TTC549 (cell line): ENCODE data around the gene NOTCH1.

Experiments
- FAIRE-seq: peaks from 2 replicates; lab custom pipeline; 2012; peaks lifted over from hg19 to GRCh38; lab: Jason Lieb, UNC

Gene NOTCH1

DNA sequence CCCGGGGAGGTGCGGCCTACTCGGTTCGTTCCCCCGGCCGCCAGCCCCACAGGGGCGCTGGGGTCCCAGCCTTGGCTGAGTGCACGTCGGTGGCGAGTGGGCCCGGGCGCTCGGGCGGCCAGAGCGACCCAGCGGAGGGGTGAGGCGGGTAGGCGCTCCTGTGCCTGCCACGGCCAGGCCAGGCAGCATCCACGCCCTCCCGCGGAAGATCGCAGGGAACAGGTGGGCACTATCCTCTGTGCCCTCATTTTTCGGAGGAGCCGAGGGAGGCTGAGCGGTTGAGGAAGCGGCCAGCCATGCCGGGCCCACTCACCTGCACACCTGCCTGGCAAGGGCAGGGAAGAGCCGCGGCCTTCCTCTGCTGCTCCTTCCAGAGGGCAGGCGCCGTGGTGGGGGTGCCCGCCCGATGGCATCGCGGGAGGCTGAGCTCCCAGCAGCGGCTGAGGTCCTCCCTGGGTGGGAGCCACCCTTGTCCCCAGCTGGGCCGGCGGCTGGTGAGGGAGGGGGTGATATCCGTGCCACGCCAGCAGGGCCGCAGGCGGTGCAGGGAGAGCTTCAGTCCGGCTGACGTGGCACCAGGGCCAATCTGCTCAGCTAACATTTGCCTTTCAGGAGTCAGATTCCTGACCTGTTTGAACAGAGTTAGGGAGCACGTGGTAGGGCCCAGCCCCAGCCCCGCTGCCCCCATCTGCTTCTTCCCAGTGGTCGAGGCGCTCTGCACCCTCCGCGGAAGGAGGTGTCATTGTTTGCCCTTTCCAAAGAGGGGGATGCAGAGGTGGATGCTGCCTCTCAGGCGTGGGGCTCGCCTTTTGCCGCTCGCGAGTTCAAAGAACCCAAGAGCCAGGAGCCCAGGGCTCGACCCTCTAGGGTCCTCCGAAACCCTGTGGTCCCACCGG lies 61.4 kb downstream of the NOTCH1 start:
- no peak for FAIRE-seq

DNA sequence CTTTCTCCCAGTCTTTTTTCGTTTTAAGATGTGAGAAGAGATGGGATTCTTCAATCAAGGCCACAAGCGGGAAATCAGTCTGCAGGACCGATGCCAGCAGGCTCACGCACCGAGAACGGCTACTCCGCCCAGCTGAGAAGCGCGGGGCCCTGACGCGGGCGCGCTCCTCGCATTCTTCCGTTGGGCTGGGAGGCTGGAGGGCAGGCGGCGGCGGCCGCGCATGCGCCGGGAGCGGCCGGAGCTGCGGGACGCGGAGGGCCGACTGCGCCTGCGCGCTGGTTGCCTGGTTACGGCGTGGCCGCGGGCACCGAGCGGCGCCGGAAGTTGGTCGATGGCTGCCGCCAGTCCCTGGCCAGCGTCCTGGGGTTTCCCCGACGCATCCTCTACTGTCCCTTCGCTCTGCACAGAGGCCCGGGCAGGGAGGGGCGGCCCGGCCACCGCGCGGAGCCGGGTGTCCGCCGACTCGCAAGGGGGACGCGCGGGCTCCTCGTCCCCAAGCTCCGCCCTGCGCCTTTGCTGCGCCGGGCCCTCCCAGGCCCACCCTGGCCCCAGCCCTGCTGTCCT lies 62.2 kb downstream of the NOTCH1 start:
- no peak for FAIRE-seq

DNA sequence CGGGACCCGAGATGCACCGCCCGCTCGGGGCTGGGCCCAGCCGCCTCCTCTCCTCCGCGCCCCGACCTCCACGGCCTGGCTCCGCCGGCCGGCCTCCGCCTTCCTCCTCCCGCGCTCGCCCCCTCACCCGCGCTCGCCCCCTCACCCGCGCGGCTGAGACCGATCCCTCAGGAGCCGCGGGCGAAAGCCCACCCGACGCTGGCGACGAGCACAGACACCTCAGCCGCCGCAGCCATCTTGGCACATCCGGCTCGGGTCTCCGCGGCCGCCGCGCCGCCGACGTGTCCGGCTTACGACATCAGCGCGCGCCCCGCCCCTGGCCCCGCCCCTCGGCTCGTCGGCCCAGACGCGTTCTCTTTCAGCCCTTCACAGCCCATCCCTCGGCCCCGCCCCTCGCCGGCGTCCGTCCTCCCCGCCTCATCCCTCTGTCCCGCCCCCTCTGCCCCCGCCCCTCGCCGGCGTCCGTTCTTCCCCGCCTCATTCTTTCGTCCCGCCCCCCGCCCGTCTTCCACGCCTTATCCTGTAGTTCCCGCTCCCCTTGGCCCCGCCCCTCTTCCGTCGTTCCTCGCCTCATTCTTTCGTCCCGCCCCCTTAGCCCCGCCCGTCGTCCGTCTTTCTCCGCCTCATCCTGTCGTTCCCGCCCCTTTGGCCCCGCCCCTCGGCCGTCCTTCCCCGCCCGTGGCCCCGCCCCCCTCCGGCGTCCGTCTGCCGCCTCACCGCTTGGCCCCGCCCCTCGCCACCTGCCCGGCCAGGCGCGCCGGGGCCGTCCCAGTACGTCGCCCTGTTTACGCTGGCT lies 62.9 kb downstream of the NOTCH1 start, which contains the start of gene SEC16A:
Gene SEC16A, minus strand, starts transcription at position 248 of the 796 bp plus-strand sequence. CDS start 5,425 bp downstream, outside the sequence.
- FAIRE-seq = no peak

DNA sequence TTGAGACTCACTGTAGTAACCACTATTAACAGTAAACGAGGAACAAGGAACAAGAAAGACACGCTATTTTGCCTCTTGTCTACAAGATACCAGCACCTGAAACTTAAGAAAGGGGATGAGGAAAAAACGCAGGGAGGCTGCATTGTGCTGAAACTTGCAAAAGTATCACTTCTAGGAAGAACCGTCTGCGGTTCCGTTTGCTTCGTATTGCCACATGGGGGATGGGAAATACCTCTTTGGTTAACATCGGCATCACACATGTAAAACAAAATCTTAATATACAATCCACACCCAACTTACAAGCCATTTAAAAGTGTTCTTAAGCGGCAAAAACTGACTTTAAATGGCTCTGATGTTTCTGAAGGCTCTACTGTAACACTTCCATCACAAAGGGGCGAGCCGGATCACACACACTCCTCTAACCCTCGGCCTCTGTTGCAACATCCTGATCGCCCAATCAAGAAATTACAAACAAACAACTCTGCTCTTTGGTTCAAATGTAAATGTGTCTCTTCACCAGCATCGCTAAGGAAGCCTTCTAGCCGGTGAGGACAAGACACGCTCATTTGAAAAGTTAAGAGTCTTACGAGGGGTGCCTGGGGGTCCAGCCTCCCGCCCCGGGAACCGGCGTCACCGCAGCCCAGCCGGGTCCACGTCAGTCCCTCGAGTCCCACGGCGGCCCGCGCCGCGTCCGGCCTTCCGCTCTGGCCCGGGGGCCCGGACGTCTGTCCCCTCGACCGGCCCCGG lies 63.6 kb downstream of the NOTCH1 start:
- FAIRE-seq = no peak

DNA sequence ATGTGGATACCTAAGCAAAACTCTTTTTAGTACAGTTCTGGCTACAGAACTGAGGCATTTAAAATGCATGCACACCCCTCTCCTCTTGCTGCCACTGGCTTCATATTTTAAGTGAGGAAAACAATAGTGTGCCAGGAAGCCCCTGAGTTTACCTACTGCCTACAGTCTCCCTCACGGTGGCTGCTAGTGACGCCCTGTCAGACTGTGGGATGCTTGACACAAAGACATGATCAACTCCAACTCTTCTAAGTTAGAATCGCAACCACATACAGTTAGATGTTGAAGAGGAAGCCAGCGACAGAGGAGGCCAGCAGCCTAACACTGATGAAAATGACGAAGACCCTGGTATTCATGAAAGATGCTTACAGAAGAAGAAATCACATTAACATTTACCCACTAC lies 64.3 kb downstream of the NOTCH1 start:
- FAIRE-seq = no peak

DNA sequence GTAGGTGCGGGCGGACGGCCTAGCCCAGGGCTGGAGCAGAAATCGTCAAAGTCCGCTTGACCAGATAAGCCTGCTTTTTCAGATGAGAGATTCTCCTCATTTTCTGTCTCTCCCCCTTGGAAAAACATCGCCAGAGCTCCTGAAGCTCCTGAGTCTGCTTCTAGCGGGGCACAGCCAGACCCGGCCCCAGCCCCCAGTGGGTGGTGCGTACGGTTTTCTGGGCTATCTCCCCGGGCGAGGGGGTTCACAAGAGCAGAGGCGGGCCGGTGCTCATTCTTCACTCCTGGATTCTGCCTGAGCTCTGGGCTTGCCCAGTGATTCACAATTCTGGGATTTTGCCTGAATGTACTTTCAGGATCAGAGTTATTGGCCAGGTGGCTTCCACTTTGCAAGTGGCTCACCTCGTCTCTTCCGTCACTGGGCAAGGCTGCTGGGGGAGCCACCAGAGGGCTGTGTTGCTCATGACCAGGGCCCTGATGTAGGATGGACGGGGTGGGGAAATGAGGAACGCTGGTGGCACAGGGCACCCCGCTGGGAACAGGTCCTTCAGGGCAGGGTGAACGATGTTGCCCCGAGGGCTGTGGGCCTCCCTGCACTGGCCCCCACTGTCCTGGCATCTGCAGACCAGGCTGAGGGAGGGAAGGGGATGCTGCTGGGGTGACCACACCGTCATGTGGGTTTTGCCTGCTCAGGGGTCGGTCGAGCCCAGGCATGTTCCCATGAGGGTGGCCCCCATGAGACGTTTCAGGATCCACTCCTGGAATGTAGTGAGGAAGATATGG lies 69.3 kb downstream of the NOTCH1 start:
- FAIRE-seq = no peak

DNA sequence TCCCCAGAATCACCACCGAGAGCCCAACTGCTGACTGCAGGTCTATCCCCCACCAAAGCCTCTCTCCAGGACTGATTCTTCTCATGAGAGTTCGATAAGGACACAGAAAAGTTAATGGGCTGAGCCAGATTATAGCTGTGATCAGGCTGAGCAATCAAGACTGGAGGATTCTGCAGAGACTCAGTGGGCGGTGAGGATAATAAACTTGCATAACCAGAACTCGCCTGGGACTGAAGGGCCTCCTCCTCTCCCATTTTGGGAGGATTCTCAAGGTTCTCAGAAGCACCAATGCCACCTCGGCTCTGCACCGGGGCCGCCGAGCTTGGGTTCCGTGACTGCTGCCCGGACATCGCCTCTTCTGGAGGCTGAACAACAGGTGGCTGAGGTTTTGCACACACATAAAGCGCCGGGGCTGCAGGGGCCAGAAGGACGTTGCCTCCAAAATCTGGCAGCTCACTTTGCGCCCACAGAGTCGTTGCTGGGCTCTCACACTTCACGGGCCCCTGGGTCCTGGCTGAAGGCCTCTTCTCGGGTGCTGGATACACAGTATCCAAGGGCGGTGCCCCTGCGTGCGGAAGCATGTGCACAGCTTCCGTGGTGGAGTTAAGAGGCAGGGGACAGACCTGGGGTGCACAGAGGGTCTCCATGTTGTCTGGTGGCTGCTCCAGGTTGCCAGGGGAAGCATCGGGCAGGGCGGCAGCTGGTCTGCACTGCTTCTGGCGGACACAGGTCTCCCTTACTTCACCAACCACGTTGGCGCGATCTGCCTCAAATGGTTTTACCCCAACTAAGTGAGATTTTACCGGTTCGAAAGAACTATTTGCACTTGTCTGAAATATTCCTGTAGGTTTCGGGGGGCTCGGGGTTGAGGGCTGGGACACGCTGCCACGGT lies 70.6 kb downstream of the NOTCH1 start:
- no peak for FAIRE-seq

DNA sequence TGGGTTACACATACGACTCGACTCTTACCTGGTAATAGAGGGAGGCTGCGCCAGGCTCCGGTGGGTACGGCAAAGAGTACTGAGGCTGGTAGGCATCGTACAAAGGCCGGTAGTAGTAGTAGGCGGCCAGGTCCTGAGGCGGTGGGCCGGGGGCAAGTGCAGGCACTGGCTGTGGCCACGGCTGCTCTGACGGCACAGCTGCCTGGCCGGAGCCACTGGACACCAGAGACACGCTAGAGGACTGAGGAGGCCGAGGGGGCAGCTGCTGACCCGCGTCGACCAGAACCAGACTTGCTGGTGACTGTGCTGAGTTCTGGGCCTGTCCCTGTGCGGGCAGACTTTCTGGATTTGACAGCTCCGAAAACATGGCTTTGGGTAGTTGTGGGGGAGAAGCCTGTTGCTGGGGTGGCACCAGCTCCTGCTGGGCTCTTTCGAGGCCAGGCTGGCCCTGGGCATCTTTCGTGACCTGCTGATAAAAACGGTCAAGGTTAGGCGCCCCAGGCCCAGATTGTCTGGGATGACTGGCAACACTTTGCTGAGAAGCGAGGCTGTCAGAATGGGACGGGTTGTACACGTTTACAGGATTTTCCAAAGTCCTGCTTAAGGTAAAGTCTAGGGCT lies 71.7 kb downstream of the NOTCH1 start:
- FAIRE-seq = no peak

DNA sequence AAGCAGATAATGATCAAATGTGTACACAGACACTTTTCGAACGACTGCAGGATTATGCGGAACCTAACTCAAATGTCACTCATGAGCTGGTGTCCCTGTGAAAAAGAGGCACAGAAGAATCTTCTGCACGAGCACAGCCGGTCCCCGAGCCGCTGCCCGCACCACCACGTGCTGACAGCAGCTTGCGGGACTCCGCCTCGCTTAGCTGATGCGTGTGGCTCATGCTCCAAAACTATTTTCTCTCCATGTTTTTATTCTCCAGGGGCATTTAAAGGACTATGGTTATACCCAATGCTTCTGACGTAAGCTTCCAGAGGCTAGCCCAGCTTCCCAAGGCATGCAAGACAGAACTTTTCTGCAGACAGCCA lies 72.5 kb downstream of the NOTCH1 start:
- FAIRE-seq = no peak

DNA sequence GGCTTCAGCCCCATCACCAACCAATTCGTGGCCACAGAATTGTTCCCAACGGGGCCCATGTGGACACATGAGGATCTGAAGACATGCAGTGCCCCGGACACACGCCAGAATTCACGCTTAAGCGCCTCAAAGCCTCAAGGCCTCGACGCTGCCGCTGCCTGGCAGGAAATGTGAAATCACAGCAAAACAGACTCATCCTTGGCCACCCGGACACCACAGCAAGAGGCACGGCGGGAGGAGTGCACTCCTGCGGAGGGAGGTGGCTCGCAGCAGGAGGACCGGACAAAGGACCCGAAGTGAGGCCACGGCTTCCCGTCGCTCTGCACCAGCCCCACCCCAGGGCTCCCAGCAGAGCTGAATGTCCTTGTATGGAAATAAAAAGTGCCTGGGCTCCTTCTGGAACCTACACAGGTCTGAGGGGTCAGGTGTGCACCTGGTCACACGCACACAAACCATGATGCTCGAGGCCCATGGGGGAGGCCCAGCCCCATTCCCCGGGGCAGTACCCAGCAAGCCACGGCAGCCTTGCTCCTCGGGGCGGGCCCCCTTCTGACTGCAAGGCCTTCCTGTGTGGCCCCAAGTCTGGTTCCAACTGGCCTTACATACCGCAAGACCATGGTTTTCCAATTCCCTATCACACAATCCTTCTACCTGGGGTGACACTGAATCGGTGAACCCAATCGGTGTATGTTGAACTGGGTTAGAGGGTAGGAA lies 73.1 kb downstream of the NOTCH1 start:
- no peak for FAIRE-seq

DNA sequence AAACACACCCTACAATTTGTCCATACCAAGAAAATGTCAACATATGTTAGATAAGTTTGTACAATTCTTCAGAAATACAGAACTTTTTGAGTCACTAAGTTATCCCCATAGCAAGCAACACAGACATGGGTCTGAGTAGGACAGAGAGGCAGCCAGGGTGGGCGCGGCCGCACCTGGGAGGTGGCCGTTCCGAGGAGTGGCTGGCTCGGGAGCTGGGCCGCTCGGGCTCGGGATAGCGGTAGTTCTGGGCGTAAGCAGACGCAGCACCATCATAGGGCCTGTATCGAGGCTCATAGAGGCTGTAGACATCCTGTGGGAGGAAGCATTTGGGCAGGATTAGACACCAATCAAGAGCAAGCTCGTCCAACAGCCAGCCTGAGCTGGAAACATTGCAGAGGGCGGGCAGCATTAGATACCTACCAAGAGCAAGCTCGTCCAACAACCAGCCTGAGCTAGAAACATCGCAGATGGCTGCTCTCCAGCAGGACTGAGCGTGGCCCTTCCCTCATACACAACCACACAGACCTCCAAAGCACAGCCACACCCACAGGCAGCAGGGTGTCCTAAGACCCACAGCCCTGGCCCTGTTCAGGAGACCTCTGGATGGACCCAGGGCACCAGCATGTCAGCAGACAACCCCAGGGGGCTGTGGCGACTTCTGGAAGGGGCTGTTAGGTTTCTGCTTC lies 73.9 kb downstream of the NOTCH1 start:
- FAIRE-seq = no peak

DNA sequence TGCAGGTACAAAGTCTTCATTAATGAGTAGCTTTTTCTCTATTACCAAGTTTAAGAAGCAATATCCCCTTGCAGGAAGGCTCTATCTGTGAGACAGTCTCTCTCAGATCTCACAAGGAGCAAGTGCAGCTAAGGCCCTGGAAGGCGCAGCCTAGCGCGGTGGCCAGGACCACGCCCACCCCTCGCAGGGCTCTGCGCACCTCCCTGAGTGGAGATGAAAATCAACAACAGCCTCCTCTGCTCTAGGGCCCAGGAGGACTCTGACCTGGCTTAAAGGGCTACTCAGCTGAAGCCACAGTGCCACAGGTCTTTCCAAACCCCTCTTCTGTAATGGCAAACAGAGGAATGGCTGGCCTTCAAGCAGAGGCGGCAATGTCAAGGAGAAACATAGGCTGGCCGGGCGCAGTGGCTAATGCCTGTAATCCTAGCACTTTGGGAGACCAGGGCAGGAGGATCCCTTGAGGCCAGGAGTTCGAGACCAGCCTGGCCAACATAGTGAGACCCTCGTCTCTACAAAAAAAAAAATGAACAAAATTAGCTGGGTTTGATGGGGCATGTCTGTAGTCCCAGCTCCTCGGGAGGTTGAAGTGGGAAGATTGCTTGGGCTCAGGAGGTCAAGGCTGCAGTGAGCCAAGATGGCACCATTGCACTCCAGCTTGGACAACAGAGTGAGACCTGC lies 74.9 kb downstream of the NOTCH1 start:
- no peak for FAIRE-seq

DNA sequence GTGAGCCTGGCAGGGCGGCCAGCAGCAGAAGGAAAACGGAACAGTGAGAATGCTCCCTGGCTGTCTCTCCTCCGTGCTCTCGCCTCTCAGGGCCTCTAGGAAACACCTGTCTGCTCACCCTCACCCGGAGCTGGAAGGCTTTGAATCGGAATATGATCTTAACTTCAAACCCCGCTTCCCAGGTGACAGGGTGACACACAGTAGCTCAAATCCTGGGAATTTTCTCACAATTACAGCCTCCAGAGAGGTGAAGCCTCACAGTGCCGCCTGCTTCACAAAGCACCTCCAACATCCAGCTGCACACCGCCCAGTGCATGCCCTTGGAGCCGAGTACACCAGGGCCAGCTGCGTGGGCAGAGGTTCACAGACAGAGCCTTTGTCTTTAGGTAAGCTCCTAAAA lies 75.5 kb downstream of the NOTCH1 start:
- FAIRE-seq = no peak

DNA sequence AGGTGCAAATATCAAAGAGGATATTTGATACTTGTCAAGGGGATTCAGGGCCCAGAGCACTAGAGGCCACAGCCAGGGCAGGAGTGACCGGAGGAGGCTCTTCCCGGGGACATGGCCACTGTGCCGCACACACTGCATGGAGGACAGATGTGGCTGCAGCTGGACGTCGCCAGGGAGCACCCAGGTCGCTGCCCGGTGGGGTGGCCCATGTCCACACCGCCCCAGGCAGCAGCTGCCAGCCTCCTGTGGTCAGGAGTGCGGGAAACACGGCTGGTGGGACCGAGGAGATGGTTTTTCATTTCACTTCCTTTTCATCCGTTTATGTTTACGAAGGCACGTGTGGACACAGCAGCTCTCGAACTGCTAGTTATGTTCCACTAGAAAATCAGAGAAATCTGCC lies 78.1 kb downstream of the NOTCH1 start:
- FAIRE-seq = no peak

DNA sequence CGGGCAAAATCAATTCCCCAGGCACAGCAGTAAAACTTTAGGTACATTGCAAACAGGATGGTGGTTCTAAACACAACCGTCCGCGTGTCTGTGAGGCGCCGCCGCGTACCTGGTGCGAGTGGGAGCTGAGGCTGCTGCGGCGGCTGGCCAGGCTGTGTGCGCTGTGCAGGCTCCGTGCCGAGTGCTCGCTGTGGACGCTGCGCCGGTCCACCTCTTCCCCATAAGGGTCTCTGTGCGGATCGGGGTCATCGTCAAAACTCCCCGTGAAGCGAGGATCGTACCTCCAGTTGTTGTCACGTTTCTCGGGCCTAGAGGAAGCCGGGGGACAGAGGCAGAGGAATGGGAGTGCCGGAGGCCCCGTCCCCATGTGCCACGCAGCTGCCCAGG lies 79.7 kb downstream of the NOTCH1 start:
- no peak for FAIRE-seq

DNA sequence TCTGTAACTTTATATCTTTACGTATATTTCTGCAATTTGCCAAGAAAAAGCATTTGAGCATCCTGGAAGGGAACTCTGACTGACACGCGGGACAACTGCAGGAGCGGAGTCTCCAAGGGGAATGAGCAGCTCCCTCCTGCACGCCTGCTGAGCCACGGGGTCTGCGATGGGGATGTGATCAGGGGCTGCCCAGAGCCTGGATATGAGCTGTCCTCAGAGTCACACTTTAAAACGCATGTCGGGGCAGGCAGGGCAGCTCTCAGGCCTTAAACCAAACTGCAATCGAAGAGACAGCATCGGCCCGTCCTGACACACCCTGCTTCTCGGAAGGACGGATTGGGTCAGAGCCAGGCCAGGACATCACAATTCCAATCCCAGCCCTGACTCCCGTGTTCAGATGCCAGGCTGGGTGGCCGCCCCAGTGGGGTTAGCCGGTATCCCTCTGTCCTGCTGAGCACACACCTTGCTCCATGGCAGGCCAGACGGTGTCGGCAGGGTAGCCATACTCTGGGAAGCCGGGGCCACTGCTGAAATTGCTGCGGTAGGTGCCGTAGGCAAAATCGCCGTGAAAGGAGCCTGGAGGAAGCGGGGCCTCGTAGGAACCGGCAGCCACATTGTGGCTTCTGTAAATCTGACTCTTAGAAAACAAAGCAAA lies 80.2 kb downstream of the NOTCH1 start:
- no peak for FAIRE-seq

DNA sequence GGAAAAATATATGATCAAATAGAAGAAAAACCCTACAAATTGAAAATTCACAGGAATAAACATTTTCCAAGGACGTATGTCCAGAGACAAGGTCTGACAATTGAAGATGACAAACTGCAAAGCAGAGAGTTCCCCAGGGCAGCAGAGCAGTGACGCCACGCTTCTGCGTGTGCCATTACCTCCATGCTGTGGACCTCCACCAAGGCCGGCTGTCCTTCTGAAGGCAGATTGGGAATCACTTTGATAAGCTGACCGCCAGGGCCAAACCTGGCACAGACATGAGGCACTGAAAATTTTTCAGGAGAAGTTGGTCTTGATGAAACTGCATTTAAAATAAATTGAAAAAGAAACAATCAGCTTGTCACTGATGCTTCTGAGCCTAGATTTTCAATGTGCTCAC lies 81.6 kb downstream of the NOTCH1 start:
- FAIRE-seq = no peak

DNA sequence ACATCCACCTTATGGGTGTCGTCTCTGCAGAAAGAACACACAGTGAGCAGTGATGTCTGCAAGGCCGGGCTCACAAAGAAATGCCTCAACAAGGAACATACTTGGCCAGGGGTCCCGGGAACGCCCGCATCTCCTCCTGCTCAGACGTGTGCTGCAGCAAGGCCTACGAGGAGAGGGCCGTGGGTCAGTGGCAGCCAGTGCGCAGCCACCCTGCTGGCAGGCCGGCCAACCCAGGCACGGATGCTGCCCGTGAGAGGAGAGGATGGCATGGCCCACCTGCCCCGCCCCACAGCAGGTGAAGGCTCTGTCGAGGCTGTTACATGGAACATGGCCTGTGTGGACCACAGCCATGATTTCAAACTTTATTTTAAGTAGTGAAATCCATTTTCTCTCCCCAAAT lies 82.3 kb downstream of the NOTCH1 start:
- no peak for FAIRE-seq
